HepG2 (cell line): ENCODE results near the gene SRBD1. TPM values are rescaled to one million over a fixed set of nuclear protein-coding genes. Genes with fewer than 3 reads are reported as not detected.

Experiments used
- GFI1 ChIP-seq: sonication (generic); formaldehyde crosslinking; IDR thresholded peaks from 2 replicates; pipeline ENCODE4 v1.5.0; 2020; ENCODE audit warnings: missing genetic modification reagents, mild to moderate bottlenecking, borderline replicate concordance
- KAT8 ChIP-seq: IDR thresholded peaks from 2 replicates; pipeline ENCODE4 v1.6.1; 2016; ENCODE audit warnings: missing genetic modification reagents, missing compliant biosample characterization
- NFIB ChIP-seq: sonication (generic); formaldehyde crosslinking; IDR thresholded peaks from 2 replicates; pipeline ENCODE4 v1.9.0; 2021; ENCODE audit warnings: missing genetic modification reagents, mild to moderate bottlenecking, borderline replicate concordance
- PITX1 ChIP-seq: sonication (generic); formaldehyde crosslinking; IDR thresholded peaks from 2 replicates; pipeline ENCODE4 v1.5.1; 2020; ENCODE audit warnings: mild to moderate bottlenecking, missing genetic modification reagents
- U2AF1 ChIP-seq: fragments of 200-400 bp; formaldehyde crosslinking; optimal IDR thresholded peaks from 2 replicates; pipeline ENCODE3; 2017; ENCODE audit warnings: mild to moderate bottlenecking, low read depth, low read length
- U2AF2 ChIP-seq: fragments of 200-400 bp; formaldehyde crosslinking; IDR thresholded peaks from 2 replicates; pipeline ENCODE4 v1.6.1; 2017; ENCODE audit warnings: low read depth, mild to moderate bottlenecking, low read length
- ZNF3 ChIP-seq: IDR thresholded peaks from 2 replicates; pipeline ENCODE4 v1.7.0; 2017; ENCODE audit warnings: inconsistent platforms
- ZNF33B ChIP-seq: sonication (generic); formaldehyde crosslinking; IDR thresholded peaks from 2 replicates; pipeline ENCODE4 v1.5.1; 2020; ENCODE audit warnings: mild to moderate bottlenecking, missing genetic modification reagents
- ZNF430 ChIP-seq: sonication (generic); formaldehyde crosslinking; IDR thresholded peaks from 2 replicates; pipeline ENCODE4 v1.9.0; 2021; ENCODE audit warnings: mild to moderate bottlenecking, missing genetic modification reagents
- ZSCAN21 ChIP-seq: sonication (generic); formaldehyde crosslinking; IDR thresholded peaks from 2 replicates; pipeline ENCODE4 v1.8.0; 2022; ENCODE audit warnings: mild to moderate bottlenecking, missing genetic modification reagents, moderate library complexity, borderline replicate concordance
- ZSCAN30 ChIP-seq: sonication (generic); formaldehyde crosslinking; IDR thresholded peaks from 2 replicates; pipeline ENCODE4 v1.5.0; 2020; ENCODE audit warnings: mild to moderate bottlenecking, missing genetic modification reagents
- polyA plus RNA-seq, 8 experiments: library from polyadenylated mRNA; depleted of rRNA in 3 of 8; stranded (reverse) in 7 of 8; unstranded in 1 of 8; fragments of >200 nt; fragmentation: Illumina TruSeq in 4 of 8; extraction: Trizol in 4 of 8; gene quantifications; 2 replicates each; pipeline versions ENCODE4 v1.2.1 to v1.2.3, GENCODE V29; 2011 to 2016; ENCODE audit warnings: low read depth in 4 of 8, missing spikeins in 1 of 8, mixed read lengths in 1 of 8; ENCODE audit not compliant: insufficient read depth in 1 of 8
- total RNA-seq, 5 experiments: library from RNA; depleted of rRNA; stranded (reverse); fragments of >200 nt; fragmentation: Illumina TruSeq; extraction: Trizol; gene quantifications; 2 replicates each; pipeline ENCODE4 v1.2.3, GENCODE V29; 2016; ENCODE audit warnings: low read depth in 1 of 5
- TF ChIP-seq, protein P1 (sequence below): sonication (generic); formaldehyde crosslinking; IDR thresholded peaks from 2 replicates; pipeline ENCODE4 v1.5.0; 2020; ENCODE audit warnings: mild to moderate bottlenecking, missing genetic modification reagents, borderline replicate concordance
- TF ChIP-seq, protein P2 (sequence below): sonication (generic); formaldehyde crosslinking; IDR thresholded peaks from 2 replicates; pipeline ENCODE4; 2020; ENCODE audit warnings: missing genetic modification reagents, mild to moderate bottlenecking, borderline replicate concordance
- TF ChIP-seq, protein P3 (sequence below): sonication (generic); formaldehyde crosslinking; IDR thresholded peaks from 2 replicates; pipeline ENCODE4 v1.4.0; 2020; ENCODE audit warnings: missing genetic modification reagents, mild to moderate bottlenecking, borderline replicate concordance
- TF ChIP-seq, protein P4 (sequence below): IDR thresholded peaks from 2 replicates; pipeline ENCODE4 v1.6.1; 2016; ENCODE audit warnings: missing compliant biosample characterization, missing genetic modification reagents, borderline replicate concordance
- TF ChIP-seq, protein P5 (sequence below): sonication (generic); formaldehyde crosslinking; IDR thresholded peaks from 2 replicates; pipeline ENCODE4 v1.4.0; 2020; ENCODE audit warnings: missing genetic modification reagents

SRBD1 gene
- total and polyA plus RNA-seq, 2 of the 13 experiments (the other 11 are each of a cell fraction or from before 2014, with no cell fraction given) = 3.2 to 23.9 TPM

DNA sequence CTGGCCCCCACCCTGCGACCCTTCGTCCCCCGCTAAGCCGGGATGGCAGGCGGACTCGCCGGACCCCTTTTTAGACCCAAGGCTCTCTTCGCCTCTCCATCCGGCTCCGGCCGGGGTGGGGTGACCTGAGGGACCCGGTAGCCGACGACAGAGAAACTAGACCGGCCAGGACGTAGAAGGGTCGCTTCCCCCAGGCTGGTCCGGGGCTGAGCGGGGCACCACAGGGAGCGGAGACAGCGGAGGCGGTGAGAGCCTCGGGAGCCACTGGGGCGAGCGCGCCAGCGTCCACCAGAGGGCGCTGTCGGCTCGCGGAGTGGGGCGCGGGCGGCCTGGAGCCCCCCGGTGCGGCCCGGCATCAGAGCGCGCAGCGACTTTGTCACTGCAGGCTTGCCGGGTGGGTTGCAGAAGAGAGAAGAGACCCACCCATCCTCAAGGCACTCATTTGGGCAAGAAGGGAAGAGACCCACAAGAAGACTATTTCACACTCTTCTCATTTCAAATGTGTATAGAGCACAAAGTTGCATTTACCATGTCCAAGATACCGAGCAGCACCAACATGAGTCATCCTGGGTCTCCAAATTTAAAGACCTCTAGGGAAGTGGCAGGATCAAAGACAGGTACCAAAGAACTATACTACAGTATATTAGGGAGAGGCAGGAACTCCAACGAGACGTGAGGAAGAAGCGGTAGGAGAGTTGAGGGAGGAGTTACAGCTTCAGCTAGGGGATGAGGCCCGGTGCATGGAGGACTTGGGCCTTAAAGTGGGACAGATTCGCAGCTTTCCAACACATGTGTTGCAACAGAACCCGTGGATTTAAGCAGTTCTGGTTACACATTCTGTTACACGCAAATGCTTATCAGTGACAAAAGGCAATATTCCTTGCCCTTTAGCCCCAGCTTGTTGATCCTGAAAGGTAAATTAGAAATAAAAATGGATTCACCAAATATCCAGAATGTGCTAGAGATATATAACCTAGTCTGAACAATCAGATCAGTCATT lies 32.8 kb upstream of the SRBD1 start (continued):
- no peak for TF ChIP-seq GFI1 (CRISPR knock-in tag)
- TF ChIP-seq, protein P1, sequence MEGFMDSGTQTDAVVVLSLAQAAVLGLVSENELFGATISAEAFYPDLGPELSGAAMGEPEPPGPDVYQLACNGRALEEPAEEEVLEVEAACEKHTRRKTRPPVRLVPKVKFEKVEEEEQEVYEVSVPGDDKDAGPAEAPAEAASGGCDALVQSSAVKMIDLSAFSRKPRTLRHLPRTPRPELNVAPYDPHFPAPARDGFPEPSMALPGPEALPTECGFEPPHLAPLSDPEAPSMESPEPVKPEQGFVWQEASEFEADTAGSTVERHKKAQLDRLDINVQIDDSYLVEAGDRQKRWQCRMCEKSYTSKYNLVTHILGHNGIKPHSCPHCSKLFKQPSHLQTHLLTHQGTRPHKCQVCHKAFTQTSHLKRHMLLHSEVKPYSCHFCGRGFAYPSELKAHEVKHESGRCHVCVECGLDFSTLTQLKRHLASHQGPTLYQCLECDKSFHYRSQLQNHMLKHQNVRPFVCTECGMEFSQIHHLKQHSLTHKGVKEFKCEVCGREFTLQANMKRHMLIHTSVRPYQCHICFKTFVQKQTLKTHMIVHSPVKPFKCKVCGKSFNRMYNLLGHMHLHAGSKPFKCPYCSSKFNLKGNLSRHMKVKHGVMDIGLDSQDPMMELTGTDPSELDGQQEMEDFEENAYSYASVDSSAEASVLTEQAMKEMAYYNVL (CRISPR knock-in tag) = peak; percentile 60; the same call in 1 of the 2 replicates
- no peak for TF ChIP-seq NFIB
- no peak for TF ChIP-seq U2AF2
- TF ChIP-seq ZNF33B = no peak; the same call in 1 of the 2 replicates
- TF ChIP-seq KAT8 (CRISPR knock-in tag) = peak; percentile 45
- no peak for TF ChIP-seq U2AF1
- TF ChIP-seq, protein P2, sequence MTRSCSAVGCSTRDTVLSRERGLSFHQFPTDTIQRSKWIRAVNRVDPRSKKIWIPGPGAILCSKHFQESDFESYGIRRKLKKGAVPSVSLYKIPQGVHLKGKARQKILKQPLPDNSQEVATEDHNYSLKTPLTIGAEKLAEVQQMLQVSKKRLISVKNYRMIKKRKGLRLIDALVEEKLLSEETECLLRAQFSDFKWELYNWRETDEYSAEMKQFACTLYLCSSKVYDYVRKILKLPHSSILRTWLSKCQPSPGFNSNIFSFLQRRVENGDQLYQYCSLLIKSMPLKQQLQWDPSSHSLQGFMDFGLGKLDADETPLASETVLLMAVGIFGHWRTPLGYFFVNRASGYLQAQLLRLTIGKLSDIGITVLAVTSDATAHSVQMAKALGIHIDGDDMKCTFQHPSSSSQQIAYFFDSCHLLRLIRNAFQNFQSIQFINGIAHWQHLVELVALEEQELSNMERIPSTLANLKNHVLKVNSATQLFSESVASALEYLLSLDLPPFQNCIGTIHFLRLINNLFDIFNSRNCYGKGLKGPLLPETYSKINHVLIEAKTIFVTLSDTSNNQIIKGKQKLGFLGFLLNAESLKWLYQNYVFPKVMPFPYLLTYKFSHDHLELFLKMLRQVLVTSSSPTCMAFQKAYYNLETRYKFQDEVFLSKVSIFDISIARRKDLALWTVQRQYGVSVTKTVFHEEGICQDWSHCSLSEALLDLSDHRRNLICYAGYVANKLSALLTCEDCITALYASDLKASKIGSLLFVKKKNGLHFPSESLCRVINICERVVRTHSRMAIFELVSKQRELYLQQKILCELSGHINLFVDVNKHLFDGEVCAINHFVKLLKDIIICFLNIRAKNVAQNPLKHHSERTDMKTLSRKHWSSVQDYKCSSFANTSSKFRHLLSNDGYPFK (CRISPR knock-in tag) = 0 out of 2 replicates have a peak, but pooled peaks have one; percentile 19
- TF ChIP-seq, protein P3, sequence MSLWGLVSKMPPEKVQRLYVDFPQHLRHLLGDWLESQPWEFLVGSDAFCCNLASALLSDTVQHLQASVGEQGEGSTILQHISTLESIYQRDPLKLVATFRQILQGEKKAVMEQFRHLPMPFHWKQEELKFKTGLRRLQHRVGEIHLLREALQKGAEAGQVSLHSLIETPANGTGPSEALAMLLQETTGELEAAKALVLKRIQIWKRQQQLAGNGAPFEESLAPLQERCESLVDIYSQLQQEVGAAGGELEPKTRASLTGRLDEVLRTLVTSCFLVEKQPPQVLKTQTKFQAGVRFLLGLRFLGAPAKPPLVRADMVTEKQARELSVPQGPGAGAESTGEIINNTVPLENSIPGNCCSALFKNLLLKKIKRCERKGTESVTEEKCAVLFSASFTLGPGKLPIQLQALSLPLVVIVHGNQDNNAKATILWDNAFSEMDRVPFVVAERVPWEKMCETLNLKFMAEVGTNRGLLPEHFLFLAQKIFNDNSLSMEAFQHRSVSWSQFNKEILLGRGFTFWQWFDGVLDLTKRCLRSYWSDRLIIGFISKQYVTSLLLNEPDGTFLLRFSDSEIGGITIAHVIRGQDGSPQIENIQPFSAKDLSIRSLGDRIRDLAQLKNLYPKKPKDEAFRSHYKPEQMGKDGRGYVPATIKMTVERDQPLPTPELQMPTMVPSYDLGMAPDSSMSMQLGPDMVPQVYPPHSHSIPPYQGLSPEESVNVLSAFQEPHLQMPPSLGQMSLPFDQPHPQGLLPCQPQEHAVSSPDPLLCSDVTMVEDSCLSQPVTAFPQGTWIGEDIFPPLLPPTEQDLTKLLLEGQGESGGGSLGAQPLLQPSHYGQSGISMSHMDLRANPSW (CRISPR knock-in tag) = no peak
- TF ChIP-seq, protein P4, sequence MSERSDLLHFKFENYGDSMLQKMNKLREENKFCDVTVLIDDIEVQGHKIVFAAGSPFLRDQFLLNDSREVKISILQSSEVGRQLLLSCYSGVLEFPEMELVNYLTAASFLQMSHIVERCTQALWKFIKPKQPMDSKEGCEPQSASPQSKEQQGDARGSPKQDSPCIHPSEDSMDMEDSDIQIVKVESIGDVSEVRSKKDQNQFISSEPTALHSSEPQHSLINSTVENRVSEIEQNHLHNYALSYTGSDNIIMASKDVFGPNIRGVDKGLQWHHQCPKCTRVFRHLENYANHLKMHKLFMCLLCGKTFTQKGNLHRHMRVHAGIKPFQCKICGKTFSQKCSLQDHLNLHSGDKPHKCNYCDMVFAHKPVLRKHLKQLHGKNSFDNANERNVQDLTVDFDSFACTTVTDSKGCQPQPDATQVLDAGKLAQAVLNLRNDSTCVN (CRISPR knock-in tag) = no peak
- peak; percentile 56; the same call in 1 of the 2 replicates for TF ChIP-seq ZSCAN21 (CRISPR knock-in tag)
- TF ChIP-seq, protein P5, sequence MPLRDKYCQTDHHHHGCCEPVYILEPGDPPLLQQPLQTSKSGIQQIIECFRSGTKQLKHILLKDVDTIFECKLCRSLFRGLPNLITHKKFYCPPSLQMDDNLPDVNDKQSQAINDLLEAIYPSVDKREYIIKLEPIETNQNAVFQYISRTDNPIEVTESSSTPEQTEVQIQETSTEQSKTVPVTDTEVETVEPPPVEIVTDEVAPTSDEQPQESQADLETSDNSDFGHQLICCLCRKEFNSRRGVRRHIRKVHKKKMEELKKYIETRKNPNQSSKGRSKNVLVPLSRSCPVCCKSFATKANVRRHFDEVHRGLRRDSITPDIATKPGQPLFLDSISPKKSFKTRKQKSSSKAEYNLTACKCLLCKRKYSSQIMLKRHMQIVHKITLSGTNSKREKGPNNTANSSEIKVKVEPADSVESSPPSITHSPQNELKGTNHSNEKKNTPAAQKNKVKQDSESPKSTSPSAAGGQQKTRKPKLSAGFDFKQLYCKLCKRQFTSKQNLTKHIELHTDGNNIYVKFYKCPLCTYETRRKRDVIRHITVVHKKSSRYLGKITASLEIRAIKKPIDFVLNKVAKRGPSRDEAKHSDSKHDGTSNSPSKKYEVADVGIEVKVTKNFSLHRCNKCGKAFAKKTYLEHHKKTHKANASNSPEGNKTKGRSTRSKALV = no peak
- TF ChIP-seq ZNF430 (CRISPR knock-in tag) = no peak
- no peak for TF ChIP-seq ZNF3 (CRISPR knock-in tag)
- TF ChIP-seq PITX1 (CRISPR knock-in tag) = no peak
- TF ChIP-seq ZSCAN30 (CRISPR knock-in tag) = no peak
